Inflammatory macrophage treated with lipopolysaccharide for 4 hours (primary cell): ENCODE results near the gene WDR37.

Experiments used
- DNase-seq: peaks from one replicate; pipeline ENCODE4 v3.0.0-alpha.2; 2020

The WDR37 gene

DNA sequence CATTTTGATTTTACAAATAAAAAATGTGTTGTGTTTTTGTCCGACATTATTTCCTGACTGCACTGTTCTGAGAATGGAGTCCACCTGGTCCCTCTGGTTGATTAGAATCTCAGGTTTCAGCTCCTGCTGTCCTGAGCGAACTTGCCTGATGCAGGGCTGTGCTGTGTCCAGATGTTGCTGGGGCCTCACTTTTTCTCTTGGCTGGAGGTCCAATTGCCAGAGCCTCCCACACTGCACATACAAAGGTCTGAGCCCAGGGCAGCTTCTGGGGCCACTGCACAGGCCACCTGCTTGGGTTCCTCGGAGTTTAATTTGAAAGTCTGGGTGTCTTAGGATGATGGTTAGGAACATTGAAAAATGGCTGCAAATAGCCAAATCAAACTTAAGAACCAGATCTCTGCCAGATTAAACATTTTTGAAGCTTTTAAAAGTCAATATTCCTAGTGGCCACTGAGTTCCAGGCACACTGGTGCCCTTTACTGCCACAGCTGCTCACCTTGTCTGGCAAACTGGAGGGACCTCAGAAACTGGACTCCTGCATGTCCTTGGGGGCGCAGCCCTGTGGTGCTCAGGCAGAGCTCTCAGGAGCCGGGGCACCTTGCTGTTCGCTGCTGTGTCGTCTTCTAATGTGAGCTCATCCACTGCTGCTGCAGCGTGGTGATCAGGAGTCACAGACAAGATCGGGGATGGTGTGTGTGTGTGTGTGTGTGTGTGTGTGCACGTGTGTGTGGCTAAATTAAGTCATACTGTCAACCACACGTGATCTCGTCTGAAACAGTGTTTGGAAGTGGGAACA is 75.0 kb downstream of the WDR37 start:
- DNase-seq = no peak

DNA sequence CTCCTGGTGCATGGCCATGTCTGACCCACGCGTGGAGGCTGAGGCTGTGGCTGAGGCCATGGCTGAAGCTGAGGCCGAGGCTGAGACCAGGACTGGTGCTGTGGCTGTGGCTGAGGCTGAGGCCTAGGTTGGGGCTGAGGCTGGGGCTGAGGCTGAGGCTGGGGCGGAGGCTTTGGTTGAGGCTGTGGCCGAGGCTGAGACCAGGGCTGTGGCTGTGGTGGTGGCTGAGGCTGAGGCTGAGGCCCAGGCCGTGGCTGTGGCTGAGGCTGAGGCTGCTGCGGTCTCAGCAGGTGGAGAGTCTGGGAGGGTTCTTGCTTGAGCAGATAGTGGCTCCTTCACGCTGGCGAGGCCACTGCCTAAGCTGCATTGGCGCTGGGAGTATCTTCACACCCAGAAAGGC is 76.4 kb downstream of the WDR37 start:
- no peak for DNase-seq

DNA sequence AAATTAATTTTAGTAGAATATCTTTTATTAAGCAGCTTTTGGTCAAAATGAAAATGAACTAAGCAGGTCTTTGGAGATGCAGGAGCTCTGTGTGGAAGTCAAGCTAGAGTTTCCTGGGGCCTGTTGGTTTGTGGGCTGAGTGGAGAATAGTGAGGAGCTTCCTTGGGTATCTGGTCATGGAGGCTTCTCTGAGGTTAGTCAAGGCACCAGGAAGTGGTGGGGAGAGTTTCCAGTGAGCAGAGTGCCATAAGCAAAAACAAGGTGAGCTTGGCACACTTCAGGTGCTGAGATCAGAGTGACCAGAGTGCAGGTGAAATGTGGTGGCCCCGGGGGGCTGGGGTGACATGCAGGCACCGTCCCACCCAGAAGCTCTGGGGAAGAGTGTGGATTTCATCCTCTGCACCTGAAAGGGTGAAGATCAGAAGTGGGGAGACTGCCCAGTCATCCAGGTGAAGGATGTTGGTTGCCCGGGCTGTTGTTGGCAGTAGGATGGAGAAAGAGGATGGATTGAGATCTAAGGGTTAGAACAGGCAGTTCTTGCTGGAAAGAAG is 77.4 kb downstream of the WDR37 start:
- no peak for DNase-seq

DNA sequence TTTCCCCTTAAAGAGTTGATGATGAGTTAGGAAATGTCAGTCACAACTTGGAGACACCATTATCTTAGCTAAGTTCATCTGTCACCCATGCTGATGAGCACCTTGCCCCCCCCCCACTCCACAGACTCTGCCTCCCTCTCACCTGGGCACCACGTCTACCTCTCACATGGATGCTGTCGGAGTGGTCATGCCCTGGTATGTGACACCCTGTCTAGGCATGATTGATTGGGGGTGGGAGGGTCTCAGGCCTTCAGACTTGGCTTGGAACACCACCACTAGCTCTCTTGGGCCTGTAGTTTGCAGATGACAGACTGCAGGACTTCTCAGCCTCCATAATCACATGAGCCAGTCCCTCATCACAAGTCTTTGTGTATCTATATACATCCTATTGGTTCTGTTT is 78.0 kb downstream of the WDR37 start:
- no peak for DNase-seq

DNA sequence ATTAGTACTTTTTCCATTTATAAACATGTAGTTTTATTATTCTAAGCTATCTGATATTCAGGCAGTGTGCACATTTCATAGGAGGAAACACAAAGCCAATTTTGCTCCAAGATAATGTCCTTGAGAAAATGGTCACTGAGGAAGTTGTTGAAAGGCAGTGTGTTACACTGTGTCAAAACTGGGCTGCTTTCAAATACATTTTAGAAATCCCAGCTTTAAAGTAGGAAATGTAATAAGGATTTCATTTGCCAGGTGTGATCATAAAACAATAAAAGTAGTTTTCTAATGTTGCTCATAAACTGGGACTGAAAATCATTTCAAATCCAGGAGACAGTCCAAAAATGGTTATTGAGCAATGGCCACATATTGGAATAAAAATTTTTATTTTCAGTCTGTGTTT is 80.1 kb downstream of the WDR37 start:
- no peak for DNase-seq

DNA sequence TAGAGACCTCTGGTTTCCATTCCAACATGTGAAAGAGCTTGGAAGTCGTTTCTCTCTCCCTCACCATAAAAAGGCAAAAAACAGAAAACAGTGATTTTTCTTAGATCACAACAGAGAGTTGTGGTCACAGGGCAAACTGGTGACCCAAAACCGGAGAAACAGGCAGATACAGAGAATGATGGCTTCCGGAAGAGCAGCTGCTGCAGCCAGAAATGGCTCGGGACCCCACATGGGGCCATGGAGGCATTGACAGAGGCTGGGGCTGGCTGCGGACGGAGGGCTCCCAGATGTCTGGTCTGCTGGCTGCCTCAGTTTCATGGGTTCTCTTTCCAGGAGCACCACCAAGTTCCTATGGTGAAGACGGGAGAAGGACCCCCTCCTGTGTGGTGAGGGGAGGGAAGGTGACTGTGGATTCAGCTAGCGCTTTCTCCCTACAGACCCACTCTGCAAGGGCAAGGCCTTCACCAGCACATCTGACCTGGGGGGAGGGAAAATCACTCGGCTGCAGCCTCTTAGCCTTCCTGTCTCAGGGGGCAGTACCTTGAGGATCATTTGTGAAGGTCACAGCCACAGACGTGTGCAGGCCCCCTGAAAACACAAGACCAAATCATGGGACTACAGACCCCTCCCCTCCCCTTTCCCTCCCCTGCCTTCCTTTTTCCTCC is 81.4 kb downstream of the WDR37 start:
- DNase-seq = no peak

DNA sequence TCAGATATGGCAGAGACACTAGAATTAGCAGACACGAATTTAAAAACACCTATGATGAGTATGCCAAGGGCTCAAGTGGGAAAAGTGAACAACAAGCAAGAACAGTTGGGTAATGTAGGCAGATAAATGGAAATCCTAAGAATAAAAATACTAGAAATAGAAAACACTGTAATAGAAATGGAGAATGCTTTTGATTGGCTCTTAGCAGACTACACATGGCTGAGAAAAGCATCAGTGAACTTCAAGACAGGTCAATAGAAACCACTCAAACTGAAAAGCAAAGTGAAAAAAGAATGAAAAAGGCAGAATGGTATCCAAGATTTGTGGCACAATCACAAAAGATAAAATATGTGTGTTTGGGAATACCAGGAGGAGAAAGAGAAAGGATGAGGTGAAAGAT is 82.3 kb downstream of the WDR37 start:
- no peak for DNase-seq

DNA sequence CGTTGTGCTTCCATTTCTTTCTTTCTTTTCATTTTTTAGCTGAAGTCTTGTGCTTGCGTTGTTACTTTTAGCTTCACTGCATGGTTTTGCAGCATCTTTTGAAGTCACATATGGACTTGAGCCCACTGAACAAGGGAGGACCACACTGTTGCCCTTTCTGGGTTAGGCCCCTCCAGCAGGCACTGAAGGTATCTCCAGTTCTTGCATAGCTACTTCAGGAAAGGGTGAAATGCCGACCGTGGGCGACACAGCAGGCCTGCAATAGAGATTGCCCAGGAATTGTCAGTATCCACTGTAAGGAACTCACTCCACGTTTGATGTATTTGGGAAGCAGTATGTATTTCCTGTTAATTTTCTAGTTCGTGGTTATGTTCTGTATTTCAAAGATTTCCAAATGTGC is 85.1 kb downstream of the WDR37 start:
- DNase-seq = no peak

DNA sequence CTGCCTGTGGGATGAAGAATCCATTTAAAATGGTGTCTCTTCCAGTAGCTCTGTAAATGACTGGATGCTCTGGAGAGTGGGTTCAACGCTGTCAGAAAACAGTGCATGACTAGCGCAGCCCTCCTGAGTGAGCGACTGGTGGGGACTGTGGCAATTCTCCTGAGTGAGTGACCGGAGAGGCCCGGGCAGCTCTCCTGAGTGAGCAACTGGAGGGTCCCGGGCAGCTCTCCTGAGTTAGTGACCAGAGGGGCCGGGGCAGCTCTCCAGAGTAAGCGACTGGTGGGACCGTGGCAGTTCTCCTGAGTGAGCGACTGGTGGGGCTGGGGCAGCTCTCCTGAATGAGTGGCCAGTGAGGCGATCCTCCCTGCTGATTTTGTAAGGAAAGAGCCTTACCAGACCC is 85.5 kb downstream of the WDR37 start:
- DNase-seq = no peak

DNA sequence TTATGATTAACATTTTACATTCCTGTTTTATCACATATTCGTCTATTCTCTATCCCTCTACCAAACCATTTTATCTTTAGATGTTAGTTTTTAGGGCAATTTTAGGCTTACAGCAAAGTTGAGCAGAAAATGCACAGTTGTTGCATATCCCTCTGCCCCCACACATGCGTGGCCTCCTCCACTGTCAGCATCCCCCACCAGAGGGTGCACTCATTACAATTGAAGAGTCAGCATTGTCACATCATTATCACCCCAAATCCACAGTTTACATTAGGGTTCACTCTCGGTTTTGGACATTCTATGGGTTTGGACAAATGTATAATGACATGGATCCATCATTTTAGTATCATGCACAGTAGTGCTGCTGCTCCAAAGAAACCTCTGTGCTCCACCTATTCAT is 86.4 kb downstream of the WDR37 start:
- DNase-seq = no peak

DNA sequence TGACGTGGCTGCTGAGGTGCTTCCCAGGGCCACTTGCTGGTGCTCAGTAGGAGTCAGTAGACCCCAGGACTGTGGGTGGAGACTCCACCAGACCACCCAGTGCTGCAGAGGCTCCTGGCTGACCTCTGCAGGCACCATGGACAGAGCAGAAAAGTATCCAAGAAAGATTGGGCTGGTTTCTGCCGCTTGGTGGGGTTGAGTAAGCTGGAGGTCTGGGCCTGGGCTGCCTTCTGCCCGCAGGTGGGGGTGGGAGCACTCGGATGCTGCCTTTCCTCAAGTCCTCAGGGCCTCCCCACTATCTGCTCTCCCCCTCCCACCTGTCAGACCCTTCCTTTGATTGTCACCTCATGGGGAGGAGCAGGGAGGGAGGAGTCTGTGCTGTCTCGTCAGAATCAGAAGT is 91.6 kb downstream of the WDR37 start:
- no peak for DNase-seq

DNA sequence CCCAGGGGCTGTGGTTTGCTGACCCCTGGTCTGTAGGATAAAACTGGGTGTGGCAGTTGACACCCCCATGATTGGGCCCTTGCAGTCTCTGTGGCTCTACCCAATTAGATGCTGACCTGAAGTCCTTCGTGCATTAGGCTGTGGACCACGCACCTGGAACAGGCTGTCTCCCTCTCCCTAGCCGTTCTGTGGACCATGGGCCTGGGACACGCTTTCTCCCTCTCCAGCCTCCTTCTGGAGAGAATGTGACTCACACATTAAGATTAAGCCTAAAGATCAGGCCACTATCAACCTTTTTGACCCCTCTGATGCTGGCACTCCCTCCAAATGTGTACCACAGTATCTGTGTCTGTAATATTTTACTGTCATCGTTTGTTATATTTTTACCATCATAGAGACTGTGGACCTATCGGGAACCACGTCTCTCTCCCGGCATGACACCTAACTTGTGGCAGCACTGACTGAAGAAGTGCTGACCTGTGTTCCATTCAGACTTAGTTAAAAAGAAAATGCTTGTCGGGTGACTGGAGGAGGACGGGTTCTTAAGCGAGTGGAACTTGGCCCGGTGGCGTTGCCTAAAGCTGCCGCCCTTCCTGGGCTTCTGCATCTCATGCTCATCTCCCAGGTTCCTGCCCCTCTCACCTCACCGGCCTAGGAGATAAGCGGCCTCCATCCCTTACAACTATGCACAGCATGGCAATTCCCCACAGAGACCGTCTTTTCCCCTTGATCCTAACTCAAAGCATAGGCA is 92.8 kb downstream of the WDR37 start:
- DNase-seq = no peak

DNA sequence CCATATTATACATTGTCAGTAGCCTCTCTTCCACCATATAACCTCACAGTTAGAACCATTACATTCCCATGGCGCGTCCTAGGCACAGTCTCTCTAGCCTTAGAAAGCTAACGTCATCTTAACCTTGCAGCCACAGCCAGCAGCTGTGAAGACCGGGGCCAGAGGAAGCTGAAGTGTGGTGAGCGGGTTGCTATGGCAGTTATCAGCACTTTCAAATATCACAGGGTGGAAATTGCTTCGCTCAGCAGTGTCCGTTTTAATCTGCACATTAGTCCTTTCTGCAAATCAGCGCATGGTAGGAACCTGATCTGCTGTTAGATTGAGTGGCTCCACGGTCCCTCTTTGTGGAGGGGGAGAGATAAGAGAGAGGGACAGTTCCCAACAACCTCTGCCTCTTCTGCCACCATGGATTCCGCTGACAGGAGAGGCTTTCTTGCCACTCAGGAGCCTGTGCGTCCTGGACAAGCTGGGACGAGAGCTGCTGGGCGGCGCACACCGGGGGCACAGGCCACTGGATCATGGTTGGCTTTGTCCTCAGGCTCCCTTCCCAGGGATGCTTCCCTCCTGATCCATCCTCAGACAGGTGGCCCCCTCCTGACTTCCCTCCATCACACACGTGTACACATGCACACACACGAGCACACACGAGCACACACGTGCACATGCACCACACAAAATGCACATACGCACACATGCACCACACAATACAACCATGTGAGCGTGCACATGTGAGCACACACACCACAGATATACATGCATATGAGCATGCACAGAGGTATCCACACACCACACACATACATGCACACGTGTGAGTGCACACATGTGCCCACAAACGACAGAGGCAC is 93.8 kb downstream of the WDR37 start:
- DNase-seq = no peak

DNA sequence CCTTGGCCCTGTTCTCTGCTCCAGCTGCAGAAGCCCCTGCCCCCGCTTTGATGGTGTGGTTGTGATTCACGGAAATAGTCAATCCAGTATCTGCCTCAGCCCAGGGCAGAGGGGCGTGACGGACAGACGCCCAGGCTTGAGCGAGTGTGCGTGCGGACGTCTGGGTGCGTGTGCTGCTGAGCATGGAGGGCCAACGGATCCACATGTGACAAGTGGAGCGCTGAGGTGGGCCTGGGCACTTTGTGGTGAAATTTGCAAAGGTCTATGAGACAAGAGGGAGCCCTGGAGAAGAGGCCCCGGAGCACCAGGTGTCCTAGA is 94.4 kb downstream of the WDR37 start:
- no peak for DNase-seq

DNA sequence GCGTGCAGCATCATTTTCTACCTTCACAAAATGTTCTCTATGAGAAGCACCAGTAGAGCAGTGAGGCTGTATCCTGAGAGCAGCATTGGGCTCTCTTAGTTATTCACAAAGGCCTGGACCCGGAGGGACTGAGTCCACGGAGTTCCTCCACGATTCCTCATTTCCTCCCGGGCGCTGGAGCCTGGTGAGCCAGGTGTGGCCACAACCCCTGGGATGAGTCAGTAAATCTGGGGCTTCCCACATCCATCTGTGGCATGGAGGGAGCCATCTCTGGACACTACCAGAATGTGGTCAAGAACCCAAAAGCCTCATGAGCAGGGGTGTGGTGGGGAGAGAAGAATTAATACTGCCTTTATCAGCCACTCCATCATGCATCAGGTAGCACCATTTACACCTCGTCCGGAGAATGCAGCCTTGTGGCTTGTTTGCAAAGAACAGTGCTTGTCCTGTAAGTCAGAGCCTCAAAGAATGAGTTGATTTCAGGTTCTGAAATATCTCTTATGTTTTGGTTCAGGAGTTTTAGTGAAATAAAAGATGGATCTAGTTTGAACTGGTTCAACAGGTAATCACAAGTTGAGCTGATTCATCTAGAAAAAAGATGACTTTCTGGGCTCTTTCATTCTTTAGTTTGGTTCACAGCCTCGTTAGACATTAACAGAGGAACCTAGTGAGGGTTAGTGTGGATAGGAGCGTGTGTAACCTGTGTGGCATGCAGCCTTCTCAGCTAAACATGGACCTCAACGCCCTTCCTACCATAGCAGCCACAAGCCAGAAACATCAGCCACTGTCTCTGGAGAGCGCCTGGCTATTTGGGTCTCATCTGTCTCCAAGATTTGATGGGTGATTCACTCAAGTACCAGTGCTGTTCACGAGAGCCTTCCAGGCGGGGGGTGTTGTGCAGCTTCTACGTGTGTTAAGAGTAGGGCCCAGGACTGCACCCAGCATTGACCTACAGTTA is 95.2 kb downstream of the WDR37 start:
- DNase-seq = no peak

DNA sequence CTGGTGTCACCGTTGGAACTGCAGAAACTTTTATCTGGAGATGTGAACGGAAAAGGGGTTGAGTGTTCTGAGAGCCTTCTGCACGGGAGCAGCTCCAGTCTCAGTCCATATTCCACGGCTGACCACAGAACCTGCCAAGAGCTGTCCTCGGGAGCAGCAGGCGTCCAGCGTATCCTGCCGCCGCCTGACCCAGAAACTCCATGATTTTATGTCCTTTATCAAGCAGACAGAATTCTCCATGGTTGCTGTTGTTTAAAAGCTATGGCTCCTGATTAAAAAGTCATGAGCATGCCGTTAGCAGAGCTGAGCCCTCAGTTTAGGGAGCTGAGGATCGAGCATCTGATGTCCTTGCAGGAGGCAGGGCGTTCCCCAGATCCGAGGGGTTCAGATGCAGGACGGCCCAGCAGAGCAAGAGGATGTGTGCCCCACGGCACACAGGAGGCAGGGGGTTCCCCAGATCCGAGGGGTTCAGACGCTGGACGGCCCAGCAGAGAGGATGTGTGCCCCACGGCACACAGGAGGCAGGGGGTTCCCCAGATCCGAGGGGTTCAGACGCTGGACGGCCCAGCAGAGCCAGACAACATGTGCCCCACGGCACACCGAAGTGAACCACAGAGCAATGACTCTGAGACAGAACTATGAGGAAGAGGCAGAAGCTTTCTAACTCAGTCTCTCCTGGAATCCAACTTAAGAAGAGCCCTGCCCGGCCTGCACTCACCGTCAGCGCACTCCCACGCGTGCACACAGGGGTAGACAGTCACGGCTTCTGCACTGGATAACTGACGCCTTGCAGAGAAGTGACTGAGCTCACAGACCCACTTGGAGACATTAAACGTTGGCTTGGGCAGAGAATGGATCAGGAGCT is 96.4 kb downstream of the WDR37 start:
- DNase-seq = no peak

DNA sequence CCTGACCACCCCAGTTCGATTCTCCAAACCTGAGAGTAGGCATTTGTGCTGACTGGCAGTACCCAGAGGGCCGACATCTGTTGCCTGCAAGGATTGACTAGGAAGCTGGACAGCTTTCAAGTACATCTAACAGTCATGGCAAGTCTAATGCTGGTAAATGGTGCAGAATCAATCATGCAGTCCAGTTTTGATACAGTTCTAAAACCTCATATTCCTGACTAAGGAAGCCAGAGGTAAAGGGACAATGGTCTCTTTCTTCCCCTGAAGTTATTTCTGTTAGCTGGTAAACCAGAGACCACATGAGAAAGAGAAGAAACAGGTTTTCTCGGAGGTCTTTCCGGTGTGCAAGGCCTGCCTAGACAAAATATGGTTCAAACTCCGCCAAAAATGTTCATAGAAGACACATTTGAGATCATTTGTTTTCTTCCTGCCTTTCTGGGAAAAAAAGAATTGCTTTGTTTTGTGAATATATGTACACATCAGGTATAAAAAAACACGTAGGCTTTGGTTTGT is 97.1 kb downstream of the WDR37 start:
- DNase-seq = no peak

DNA sequence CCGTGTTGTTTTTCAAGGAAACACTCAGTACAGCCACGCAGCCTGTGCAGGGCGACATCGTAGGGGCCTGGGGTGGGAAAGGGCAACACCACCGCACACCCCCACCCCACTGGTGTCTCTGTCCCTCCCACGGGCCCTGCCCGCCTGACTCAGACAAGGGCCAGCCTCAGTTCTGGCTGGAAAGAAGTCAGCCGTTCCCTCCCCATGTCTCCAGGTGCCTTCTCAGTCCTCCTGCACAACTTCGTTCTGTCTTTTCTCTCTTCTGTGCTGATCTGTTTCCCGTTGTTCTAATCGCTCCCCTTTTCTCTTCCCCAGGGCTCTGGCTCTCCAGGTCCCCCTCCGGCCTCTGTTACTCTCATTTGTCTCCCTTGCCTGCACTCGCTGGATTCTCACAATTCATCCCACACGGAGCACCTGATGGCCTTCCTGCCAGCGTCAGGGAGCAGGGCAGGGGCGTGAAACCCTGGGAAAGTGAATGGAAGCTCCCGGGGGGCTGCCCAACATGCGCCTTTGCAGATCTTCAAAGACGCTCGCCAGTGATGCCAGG is 97.7 kb downstream of the WDR37 start:
- no peak for DNase-seq

DNA sequence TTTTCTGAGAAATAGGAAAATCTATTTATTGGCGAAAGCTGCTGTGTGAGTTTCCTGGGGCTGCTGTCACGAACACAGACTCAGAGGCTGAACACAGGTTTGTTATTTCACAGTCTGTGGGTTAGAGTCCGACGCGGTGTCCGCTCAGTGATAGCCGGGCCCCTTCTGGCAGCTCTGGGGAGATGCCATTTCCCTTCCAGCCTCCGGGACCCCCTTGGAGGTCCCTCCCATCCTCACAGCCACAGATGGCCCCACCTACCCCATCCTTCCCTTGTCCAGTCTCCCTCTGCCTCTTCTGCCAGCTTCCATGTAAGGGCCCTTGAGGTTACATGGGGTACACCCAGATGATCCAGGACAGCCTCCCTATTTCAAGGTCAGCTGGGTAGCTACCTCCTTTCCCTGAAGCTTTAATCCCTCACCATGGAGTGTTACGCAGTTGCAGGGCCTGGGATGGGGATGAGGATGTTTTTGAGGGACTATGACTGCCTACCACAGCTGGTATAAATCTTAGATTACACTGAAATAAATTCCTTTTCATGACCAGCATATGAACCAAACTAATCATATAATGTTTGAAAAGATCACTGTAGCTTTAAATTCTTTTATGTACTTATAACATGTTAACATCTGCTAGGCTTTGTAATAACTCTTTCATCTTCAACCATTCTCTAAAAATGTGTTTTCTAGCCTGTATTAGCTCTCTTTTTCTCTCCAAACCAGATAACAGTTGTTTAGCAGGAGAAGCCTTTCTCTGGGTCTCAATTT is 98.5 kb downstream of the WDR37 start:
- no peak for DNase-seq
